ENCODE measurements around the gene NGB.
A peak's percentile ranks its signal among the peaks of the same experiment; 100 is the strongest.

Gene NGB

DNA sequence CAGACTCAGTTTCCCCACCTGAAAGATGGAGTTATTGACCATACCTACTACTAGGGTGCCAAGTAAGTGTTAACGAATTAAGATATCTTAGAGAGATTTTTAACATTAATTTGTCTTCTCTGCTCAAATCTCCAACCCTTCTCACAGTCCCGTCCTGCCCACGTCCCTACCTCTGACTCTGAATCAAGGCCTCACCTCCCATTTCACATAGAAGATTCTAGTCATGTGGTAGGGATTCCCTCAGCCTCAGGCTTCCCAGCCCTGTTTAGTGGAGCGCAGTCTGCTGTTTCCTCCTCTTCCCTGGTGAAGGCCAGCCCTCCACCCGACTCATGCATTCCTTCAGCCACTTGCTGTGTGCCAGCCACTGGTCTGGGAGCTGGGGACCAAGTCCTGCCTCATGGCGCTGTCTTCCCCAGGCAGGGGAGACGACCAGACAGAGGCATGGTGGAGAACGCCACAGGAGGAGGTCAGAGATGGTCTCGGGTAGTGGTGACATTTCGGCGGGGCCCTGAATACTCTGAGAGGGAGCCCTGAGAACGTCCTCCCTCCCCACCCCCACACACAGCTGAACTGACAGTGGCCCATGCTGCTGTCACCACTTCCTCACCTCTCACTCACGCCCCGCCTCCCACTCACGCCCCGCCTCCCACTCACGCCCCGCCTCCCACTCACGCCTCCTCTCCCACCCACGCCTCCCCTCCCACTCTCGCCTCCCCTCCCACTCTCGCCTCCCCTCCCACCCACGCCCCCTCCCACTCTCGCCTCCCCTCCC lies 50.6 kb downstream of the NGB start:
- no peaks in the 10 kb centered on the region for H3K27me3 ChIP-seq (ENCODE audit: insufficient read depth, poor library complexity, severe bottlenecking)
- H3K27ac ChIP-seq (replicated peaks) = no peak overlapping the region
- peak in 1 of 2 experiments; percentile 15 for DNase-seq (ENCODE audit: low read depth in 1 of 2, low spot score in 1 of 2)
- no peak overlapping the region for H3K4me3 ChIP-seq (replicated peaks; ENCODE audit: insufficient read depth, low read length)
- TF ChIP-seq POLR2AphosphoS5 (IDR thresholded peaks at IDR 0.05; ENCODE audit: low read depth) (no peak), SPI1 (IDR thresholded peaks at IDR 0.05; ENCODE audit: borderline replicate concordance, low read depth) (no peak), GABPA (IDR thresholded peaks at IDR 0.05; ENCODE audit: low read depth) (no peak)
- TF ChIP-seq, protein P1, sequence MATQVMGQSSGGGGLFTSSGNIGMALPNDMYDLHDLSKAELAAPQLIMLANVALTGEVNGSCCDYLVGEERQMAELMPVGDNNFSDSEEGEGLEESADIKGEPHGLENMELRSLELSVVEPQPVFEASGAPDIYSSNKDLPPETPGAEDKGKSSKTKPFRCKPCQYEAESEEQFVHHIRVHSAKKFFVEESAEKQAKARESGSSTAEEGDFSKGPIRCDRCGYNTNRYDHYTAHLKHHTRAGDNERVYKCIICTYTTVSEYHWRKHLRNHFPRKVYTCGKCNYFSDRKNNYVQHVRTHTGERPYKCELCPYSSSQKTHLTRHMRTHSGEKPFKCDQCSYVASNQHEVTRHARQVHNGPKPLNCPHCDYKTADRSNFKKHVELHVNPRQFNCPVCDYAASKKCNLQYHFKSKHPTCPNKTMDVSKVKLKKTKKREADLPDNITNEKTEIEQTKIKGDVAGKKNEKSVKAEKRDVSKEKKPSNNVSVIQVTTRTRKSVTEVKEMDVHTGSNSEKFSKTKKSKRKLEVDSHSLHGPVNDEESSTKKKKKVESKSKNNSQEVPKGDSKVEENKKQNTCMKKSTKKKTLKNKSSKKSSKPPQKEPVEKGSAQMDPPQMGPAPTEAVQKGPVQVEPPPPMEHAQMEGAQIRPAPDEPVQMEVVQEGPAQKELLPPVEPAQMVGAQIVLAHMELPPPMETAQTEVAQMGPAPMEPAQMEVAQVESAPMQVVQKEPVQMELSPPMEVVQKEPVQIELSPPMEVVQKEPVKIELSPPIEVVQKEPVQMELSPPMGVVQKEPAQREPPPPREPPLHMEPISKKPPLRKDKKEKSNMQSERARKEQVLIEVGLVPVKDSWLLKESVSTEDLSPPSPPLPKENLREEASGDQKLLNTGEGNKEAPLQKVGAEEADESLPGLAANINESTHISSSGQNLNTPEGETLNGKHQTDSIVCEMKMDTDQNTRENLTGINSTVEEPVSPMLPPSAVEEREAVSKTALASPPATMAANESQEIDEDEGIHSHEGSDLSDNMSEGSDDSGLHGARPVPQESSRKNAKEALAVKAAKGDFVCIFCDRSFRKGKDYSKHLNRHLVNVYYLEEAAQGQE (IDR thresholded peaks at IDR 0.05; ENCODE audit: insufficient replicate concordance, low read depth) = no peak
- TF ChIP-seq, protein P2, sequence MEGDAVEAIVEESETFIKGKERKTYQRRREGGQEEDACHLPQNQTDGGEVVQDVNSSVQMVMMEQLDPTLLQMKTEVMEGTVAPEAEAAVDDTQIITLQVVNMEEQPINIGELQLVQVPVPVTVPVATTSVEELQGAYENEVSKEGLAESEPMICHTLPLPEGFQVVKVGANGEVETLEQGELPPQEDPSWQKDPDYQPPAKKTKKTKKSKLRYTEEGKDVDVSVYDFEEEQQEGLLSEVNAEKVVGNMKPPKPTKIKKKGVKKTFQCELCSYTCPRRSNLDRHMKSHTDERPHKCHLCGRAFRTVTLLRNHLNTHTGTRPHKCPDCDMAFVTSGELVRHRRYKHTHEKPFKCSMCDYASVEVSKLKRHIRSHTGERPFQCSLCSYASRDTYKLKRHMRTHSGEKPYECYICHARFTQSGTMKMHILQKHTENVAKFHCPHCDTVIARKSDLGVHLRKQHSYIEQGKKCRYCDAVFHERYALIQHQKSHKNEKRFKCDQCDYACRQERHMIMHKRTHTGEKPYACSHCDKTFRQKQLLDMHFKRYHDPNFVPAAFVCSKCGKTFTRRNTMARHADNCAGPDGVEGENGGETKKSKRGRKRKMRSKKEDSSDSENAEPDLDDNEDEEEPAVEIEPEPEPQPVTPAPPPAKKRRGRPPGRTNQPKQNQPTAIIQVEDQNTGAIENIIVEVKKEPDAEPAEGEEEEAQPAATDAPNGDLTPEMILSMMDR (IDR thresholded peaks at IDR 0.05; ENCODE audit: insufficient read depth, low read length) = no peak

DNA sequence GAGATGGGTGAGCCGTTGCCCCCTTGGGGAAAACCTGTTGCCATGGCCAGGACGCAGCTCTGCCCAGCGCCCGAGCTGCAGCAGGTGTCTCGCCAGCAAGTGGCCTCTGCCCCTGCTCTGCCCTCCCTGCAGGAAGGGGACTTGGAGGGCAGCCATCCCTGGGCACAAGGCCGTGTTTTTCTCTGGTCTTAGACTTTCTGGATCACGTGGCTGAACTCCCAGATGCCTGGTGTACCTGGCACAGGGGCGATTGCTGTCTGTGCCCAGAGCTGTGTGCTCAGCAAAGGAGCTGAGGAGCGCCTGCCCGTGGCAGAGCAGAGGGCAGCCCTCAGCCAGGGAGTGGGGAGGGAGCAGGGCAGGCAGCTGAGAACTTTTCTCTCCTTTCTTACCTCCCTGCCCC lies 51.4 kb downstream of the NGB start:
- Histone ChIP-seq H3K27me3 (ENCODE audit: insufficient read depth, poor library complexity, severe bottlenecking) (no peaks in the 10 kb centered on the region), H3K4me3 (replicated peaks; ENCODE audit: insufficient read depth, low read length) (no peak overlapping the region), H3K27ac (replicated peaks) (no peak overlapping the region)
- no peak for DNase-seq (ENCODE audit: low read depth in 1 of 2, low spot score in 1 of 2)
- TF ChIP-seq GABPA (IDR thresholded peaks at IDR 0.05; ENCODE audit: low read depth) (no peak), SPI1 (IDR thresholded peaks at IDR 0.05; ENCODE audit: borderline replicate concordance, low read depth) (no peak), POLR2AphosphoS5 (IDR thresholded peaks at IDR 0.05; ENCODE audit: low read depth) (no peak)
- TF ChIP-seq, protein P2 (IDR thresholded peaks at IDR 0.05; ENCODE audit: insufficient read depth, low read length) = no peak
- TF ChIP-seq, protein P1 (IDR thresholded peaks at IDR 0.05; ENCODE audit: insufficient replicate concordance, low read depth) = no peak

DNA sequence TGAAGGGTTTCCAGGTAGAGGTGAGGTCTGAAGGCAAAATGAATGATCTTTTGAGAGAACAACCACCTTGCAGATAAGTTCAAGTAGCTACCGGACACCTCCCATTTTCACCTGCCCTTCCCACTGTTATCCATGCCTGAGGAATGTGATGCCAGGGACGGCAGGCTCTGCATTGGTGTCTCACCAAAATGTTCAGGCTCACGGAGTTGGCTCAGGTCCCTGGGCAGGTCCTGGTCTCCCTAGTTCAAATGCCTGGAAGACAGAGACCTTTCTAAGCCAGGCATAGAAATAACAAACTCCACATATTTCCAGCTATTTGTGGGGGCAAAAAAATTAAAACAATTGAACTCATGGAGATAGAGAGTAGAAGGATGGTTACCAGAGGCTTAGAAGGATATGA lies 53.5 kb downstream of the NGB start:
- Histone ChIP-seq H3K4me3 (replicated peaks; ENCODE audit: insufficient read depth, low read length) (no peak overlapping the region), H3K27me3 (ENCODE audit: insufficient read depth, poor library complexity, severe bottlenecking) (no peaks in the 10 kb centered on the region), H3K27ac (replicated peaks) (no peak overlapping the region)
- TF ChIP-seq, protein P1 (IDR thresholded peaks at IDR 0.05; ENCODE audit: insufficient replicate concordance, low read depth) = no peak
- TF ChIP-seq, protein P2 (IDR thresholded peaks at IDR 0.05; ENCODE audit: insufficient read depth, low read length) = no peak
- TF ChIP-seq POLR2AphosphoS5 (IDR thresholded peaks at IDR 0.05; ENCODE audit: low read depth) (no peak), SPI1 (IDR thresholded peaks at IDR 0.05; ENCODE audit: borderline replicate concordance, low read depth) (no peak), GABPA (IDR thresholded peaks at IDR 0.05; ENCODE audit: low read depth) (no peak)
- DNase-seq (ENCODE audit: low read depth in 1 of 2, low spot score in 1 of 2) = no peak
